Measurements from ENCODE around the gene SSR3. TPM values are rescaled to one million over a fixed set of nuclear protein-coding genes. Genes with fewer than 3 reads are reported as not detected.

SSR3 gene
- total RNA-seq, 1 donor from 2014 or later: 245 TPM

GRCh38 chr3:156539802-156540201 lies 15.1 kb downstream of the SSR3 start:
- H3K36me3 ChIP-seq (ENCODE audit: control insufficient read depth, insufficient read depth, low read length): peaks cover 7% of the 10 kb centered on the region
- TF ChIP-seq CTCF (IDR thresholded peaks at IDR 0.05; ENCODE audit: insufficient read depth, low read length, severe bottlenecking): no peak
- FAIRE-seq (no peak), DNase-seq (ENCODE audit: low read depth) (no peak)
- H3K4me3 ChIP-seq (ENCODE audit: low read depth, low read length): no peak overlapping the region
- H3K27me3 ChIP-seq (ENCODE audit: control insufficient read depth, insufficient read depth, low read length): no peaks in the 10 kb centered on the region

- Histone ChIP-seq H3K4me3 (ENCODE audit: low read depth, low read length) (no peak overlapping the region), H3K36me3 (ENCODE audit: control insufficient read depth, insufficient read depth, low read length) (peaks cover 5% of the 10 kb centered on the region), H3K27me3 (ENCODE audit: control insufficient read depth, insufficient read depth, low read length) (no peaks in the 10 kb centered on the region)
- no peak for DNase-seq (ENCODE audit: low read depth)
- no peak for TF ChIP-seq CTCF (IDR thresholded peaks at IDR 0.05; ENCODE audit: insufficient read depth, low read length, severe bottlenecking)
- no peak for FAIRE-seq
Measured at GRCh38 chr3:156539051-156539450, 15.9 kb downstream of the SSR3 start.

- no peak overlapping the region for H3K4me3 ChIP-seq (ENCODE audit: low read depth, low read length)
- TF ChIP-seq CTCF (IDR thresholded peaks at IDR 0.05; ENCODE audit: insufficient read depth, low read length, severe bottlenecking): no peak
- DNase-seq (ENCODE audit: low read depth) (peak; percentile 18), FAIRE-seq (no peak)
- H3K36me3 ChIP-seq (ENCODE audit: control insufficient read depth, insufficient read depth, low read length): peaks cover 2% of the 10 kb centered on the region
- no peaks in the 10 kb centered on the region for H3K27me3 ChIP-seq (ENCODE audit: control insufficient read depth, insufficient read depth, low read length)
Measured at GRCh38 chr3:156536524-156537316, 18.2 kb downstream of the SSR3 start.

GRCh38 chr3:156535798-156536197 lies 19.1 kb downstream of the SSR3 start:
- no peak for DNase-seq (ENCODE audit: low read depth)
- Histone ChIP-seq H3K36me3 (ENCODE audit: control insufficient read depth, insufficient read depth, low read length) (peaks cover 1% of the 10 kb centered on the region), H3K27me3 (ENCODE audit: control insufficient read depth, insufficient read depth, low read length) (no peaks in the 10 kb centered on the region), H3K4me3 (ENCODE audit: low read depth, low read length) (no peak overlapping the region)
- no peak for FAIRE-seq
- no peak for TF ChIP-seq CTCF (IDR thresholded peaks at IDR 0.05; ENCODE audit: insufficient read depth, low read length, severe bottlenecking)

- DNase-seq (ENCODE audit: low read depth) (peak; percentile 96), FAIRE-seq (no peak)
- no peaks in the 10 kb centered on the region for H3K27me3 ChIP-seq (ENCODE audit: control insufficient read depth, insufficient read depth, low read length)
- TF ChIP-seq CTCF (IDR thresholded peaks at IDR 0.05; ENCODE audit: insufficient read depth, low read length, severe bottlenecking): peak; percentile 25
- no peak overlapping the region for H3K4me3 ChIP-seq (ENCODE audit: low read depth, low read length)
- peaks cover 1% of the 10 kb centered on the region for H3K36me3 ChIP-seq (ENCODE audit: control insufficient read depth, insufficient read depth, low read length)
Measured at GRCh38 chr3:156535162-156535627, 19.7 kb downstream of the SSR3 start.

All from bronchial epithelial cell (primary cell).